ENCODE measurements around the gene RRP1B. TPM values are rescaled to one million over a fixed set of nuclear protein-coding genes. Genes with fewer than 3 reads are reported as not detected.

The RRP1B gene
- total and polyA plus RNA-seq, 9 of the 15 experiments (the other 6 are each of a cell fraction or from before 2014, with no cell fraction given) = 6.8 to 66.6 (median 41.9) TPM

GRCh38 chr21:43639470-43640353, 19.6 kb upstream of the RRP1B start (continued):
- TF ChIP-seq STAG1 (CRISPR knock-in tag; IDR thresholded peaks at IDR 0.05; ENCODE audit: borderline replicate concordance) (no peak), GATAD2B (IDR thresholded peaks at IDR 0.05; ENCODE audit: borderline replicate concordance) (no peak), HINFP (tag; conservative IDR thresholded peaks at IDR 0.05; ENCODE audit: low read depth) (no peak), ZNF175 (CRISPR knock-in tag; IDR thresholded peaks at IDR 0.05; ENCODE audit: low read depth) (no peak), TRIM24 (IDR thresholded peaks at IDR 0.05) (peak; percentile 75 to 79; a peak in 2 of 4 replicates), ESRRA (IDR thresholded peaks at IDR 0.05; ENCODE audit: borderline replicate concordance, low read depth) (no peak), KDM2B (CRISPR knock-in tag; IDR thresholded peaks at IDR 0.05) (no peak), RBM17 (IDR thresholded peaks at IDR 0.05; ENCODE audit: borderline replicate concordance, low read depth, low read length) (no peak), MCM3 (IDR thresholded peaks at IDR 0.05) (no peak), CEBPG (CRISPR knock-in tag; IDR thresholded peaks at IDR 0.05) (peak; percentile 68; the same call in 1 of the 2 replicates), CEBPG (tag; conservative IDR thresholded peaks at IDR 0.05 in 1 of 2, IDR thresholded peaks at IDR 0.05 in 1 of 2) (peak; percentile 95 to 96), ZNF449 (CRISPR knock-in tag; IDR thresholded peaks at IDR 0.05) (no peak), CAMTA2 (CRISPR knock-in tag; conservative IDR thresholded peaks at IDR 0.05) (no peak), MAFF (IDR thresholded peaks at IDR 0.05; ENCODE audit: low read length) (no peak), CTBP1 (IDR thresholded peaks at IDR 0.05; ENCODE audit: borderline replicate concordance) (no peak), ARNT (IDR thresholded peaks at IDR 0.05) (no peak), GTF2A2 (tag; IDR thresholded peaks at IDR 0.05) (no peak), ZNF77 (CRISPR knock-in tag; IDR thresholded peaks at IDR 0.05) (no peak), ZBTB12 (CRISPR knock-in tag; IDR thresholded peaks at IDR 0.05) (no peak)

Measured in K562 (cell line).